GM19099 (cell line): Measurements from ENCODE around the gene BMP3.

Experiments
- POLR2A ChIP-seq: IDR thresholded peaks from 3 replicates; pipeline ENCODE4 v1.6.1; 2011; ENCODE audit warnings: low read depth; ENCODE audit not compliant: insufficient read length; ENCODE audit errors: extremely low read depth

The BMP3 gene

GRCh38 chr4:81030061-81030980, at the start of gene BMP3:
Gene BMP3, plus strand, starts transcription at chr4:81030708. Its CDS starts 577 bp downstream, at chr4:81031285.
- TF ChIP-seq POLR2A, result no peak

GRCh38 chr4:80986011-80986410, 44.5 kb upstream of the BMP3 start:
- TF ChIP-seq POLR2A, result no peak

- TF ChIP-seq POLR2A, result no peak
These were observed 40.5 kb upstream of the BMP3 start for GRCh38 chr4:80989921-80990544.

- no peak for TF ChIP-seq POLR2A
These were observed 39.7 kb upstream of the BMP3 start for GRCh38 chr4:80990851-80991250.

DNA sequence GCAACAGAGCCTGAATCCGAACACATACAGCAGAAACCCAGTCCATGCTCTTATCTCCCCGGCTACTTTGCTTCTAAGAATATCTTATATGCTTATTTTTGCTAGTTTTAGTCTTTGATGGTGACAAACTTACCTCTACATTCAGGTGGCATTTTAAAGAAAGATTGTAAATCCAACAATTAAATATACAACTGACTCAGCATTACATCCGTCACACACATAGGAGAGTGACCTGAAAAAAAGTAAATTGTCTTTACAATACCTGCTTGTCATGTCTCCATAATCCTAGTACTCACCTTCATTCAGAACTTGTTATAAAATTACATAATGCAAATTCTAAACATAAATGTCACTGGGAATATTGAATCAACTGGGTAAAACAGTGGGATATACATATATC, 30.6 kb upstream of the BMP3 start:
- TF ChIP-seq POLR2A, result no peak

DNA sequence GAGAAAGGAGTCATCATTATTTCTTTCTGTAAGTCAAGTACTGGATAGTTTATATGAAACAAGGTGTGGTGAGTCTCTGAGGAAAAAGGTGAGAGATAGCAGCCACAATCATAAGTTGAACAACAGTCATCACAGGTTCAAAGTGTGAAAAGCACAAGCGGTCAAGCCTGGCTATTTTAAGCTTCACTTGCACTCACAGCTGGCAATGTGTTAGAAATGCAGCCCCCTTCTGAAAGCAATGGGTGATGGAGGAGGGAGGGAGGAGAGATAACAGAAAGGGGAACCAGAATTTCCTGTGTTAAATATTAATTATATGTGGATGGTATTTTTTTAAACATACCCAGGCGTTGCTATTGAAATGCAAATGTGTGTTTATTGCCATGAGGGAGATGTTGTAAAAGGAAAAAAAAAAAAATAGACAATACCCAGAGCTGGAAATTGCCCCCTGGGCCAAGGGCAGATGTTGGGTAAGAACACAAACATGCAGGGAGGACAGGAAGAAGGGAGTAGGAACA, 26.9 kb upstream of the BMP3 start:
- TF ChIP-seq POLR2A, result no peak

DNA sequence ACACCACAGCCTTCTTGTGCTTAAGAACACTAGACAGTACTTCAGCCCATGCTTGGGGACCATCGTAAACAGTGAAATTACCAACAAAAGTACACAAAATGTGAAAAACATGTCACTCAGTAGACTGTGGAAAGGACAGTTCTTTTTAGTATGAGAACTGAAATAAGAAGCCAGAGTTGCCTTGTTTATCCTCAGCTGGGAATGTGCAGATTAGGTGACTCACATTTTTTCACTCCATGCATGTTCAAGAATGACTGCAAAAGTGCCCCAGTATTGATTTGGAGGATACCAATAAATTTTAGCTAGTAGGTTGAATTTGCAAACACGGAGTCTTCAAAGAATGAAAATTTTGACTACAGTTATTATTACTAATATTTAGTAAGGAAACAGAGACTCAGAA, 23.1 kb upstream of the BMP3 start:
- no peak for TF ChIP-seq POLR2A

GRCh38 chr4:81019006-81019405, 11.5 kb upstream of the BMP3 start:
- no peak for TF ChIP-seq POLR2A

GRCh38 chr4:81021142-81021944, 9.2 kb upstream of the BMP3 start:
- no peak for TF ChIP-seq POLR2A

DNA sequence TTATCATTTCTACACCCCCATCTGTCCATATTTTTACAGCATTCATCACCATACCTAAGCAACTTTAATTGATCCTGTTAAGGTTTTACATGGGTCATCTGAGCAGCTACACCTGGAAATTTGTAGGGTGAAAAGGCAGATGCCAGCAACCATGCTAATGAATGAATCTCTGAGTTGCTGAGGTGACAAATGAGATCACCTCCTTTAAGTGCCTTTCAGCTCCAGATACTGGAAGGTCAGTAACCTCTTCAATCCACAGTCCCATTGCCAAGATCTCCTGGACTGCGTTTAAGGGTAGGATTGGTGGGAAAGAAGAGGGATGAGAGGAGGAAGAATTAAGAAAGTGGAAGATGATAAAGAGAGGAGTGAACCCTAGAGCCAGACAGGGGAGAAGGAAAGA, 8.5 kb upstream of the BMP3 start:
- no peak for TF ChIP-seq POLR2A

DNA sequence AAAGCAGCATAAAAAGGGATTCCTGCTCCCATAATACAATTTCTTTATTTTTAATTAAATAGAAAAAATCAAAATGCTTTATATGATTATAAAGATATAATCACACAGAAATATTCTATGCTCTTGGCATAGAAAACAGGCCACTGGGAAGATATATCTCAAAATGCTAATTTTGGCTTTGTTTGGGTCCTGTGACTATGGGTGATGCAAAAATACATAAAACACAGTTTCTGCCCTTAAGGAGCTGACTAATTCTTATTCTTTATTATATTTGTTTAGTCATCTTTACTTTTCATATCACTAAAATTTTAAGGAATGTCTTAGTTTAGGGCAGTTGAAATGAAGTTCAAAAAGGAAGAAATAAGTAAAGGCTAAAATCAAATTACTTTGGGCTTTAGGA, 7.0 kb upstream of the BMP3 start:
- no peak for TF ChIP-seq POLR2A

- TF ChIP-seq POLR2A, result no peak
These were observed 678 bp downstream of the BMP3 start for GRCh38 chr4:81030981-81031791.

DNA sequence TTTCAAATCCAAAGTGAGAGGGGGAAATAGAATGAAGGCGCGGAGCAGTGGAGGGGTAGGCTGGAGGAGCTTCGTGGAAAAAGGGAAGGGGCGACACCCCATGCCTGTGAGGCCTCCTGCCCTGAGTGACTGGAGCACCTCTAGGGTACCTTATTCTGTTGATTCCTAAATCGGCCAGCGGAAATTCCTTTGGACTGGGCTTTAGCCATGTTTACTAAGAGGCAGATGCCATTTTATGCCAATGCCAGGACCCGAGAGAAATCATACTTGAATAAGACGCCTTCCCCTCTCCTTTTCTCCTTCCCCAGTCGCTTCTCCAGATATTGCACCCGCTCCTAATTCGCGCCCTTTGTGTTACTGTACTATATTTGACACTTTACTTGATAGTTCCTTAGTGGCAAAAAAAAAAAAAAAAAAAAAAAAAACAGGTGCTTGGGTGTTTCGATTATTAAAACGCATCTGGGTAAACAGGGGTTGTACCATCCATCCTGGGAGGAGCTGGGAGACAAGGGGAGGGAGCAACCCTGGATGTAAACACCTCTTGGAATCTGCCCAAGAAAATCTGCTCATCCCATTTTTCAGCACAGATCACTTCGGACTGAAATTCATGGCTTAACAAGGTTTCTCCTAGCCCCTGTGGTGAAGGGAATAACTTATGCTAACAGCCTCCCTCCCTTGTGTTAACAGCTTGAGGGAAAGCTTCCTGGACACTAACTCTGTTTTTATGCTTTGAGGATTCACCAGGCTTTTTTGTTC, 1.5 kb downstream of the BMP3 start:
- TF ChIP-seq POLR2A, result no peak
